ENCODE measurements around the gene SPPL3. TPM values are rescaled to one million over a fixed set of nuclear protein-coding genes. Genes with fewer than 3 reads are reported as not detected.
A peak's percentile ranks its signal among the peaks of the same experiment; 100 is the strongest.

SPPL3 gene
- total RNA-seq, 2 donors from 2014 or later = 13.5 to 16.5 TPM

- Histone ChIP-seq H3K4me3 (no peak overlapping the region), H3K9me3 (no peaks in the 10 kb centered on the region), H3K4me1 (no peaks in the 10 kb centered on the region), H3K27ac (no peak overlapping the region), H3K27me3 (no peaks in the 10 kb centered on the region), H3K36me3 (replicated peaks in 1 of 2; ENCODE audit: insufficient read depth in 1 of 2, low read depth in 2 of 2) (no peaks in the 10 kb centered on the region)
- whole genome bisulfite sequencing, 2 donors = 86 to 93% methylated on average over 7 of the region's 7 CpGs
- DNase-seq (no peak), ATAC-seq (no peak)
- TF ChIP-seq CTCF (IDR thresholded peaks at IDR 0.05) (no peak), POLR2A (IDR thresholded peaks at IDR 0.05) (no peak)
- intact Hi-C loops (cut with DNase I) = no loop called here
Measured at GRCh38 chr12:120748242-120748641, 155.9 kb downstream of the SPPL3 start.

DNA sequence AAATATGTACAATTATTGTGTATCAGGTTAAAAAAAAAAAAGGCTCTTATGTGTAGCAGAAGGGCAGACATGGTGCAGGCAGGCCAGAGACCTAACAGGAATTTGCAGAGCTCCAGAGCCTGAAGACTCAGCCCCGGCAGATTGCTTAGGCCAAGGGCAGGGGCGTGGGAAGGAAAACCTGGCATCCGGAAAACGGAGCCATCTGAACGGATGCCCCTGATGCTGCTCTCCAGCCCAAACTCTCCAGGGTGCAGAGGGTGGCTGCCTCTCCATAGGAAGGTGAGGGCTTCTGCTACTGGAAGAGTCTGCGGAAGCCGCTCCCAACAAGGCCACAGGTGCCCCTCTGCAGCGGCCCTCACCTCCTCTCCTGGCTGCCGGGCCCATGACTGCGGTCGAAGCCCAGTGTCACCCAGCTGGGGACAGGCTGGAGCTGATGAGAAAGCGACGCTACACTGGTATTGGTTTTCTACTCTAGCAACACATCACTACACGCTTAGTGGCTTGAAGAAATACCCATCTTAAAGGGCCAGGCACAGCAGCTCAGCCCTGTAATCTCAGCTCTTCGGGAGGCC lies 159.2 kb downstream of the SPPL3 start:
- DNase-seq = no peak
- WGBS, 2 donors = 80 to 83% methylated on average over 5 to 15 of the region's 15 CpGs
- Histone ChIP-seq H3K9me3 (no peaks in the 10 kb centered on the region), H3K4me1 (peaks cover 10% of the 10 kb centered on the region), H3K36me3 (replicated peaks in 1 of 2; ENCODE audit: insufficient read depth in 1 of 2, low read depth in 2 of 2) (no peaks in the 10 kb centered on the region), H3K27me3 (no peaks in the 10 kb centered on the region), H3K4me3 (no peak overlapping the region), H3K27ac (no peak overlapping the region)
- ATAC-seq = no peak
- intact Hi-C loops (cut with DNase I) = no loop called here
- no peak for TF ChIP-seq CTCF (IDR thresholded peaks at IDR 0.05)
- no peak for TF ChIP-seq POLR2A (IDR thresholded peaks at IDR 0.05)

- intact Hi-C loops (cut with DNase I) = no loop called here
- Histone ChIP-seq H3K9me3 (no peaks in the 10 kb centered on the region), H3K4me1 (peaks cover 10% of the 10 kb centered on the region), H3K36me3 (replicated peaks in 1 of 2; ENCODE audit: insufficient read depth in 1 of 2, low read depth in 2 of 2) (peaks cover 0 to 2% of the 10 kb centered on the region in 2 donors), H3K27ac (peak overlapping the region in 3 of 4 donors; percentile 40 to 46 (median 43)), H3K27me3 (no peaks in the 10 kb centered on the region), H3K4me3 (no peak overlapping the region)
- TF ChIP-seq CTCF (IDR thresholded peaks at IDR 0.05) (no peak), POLR2A (IDR thresholded peaks at IDR 0.05) (no peak)
- WGBS, 2 donors = 51 to 78% methylated on average over 14 to 31 of the region's 33 CpGs
- ATAC-seq (peak; percentile 85), DNase-seq (peak; percentile 70 to 91 (median 88))
Measured at GRCh38 chr12:120741476-120742421, 162.4 kb downstream of the SPPL3 start.

- ATAC-seq (no peak), DNase-seq (no peak)
- H3K9me3 ChIP-seq = no peaks in the 10 kb centered on the region
- H3K36me3 ChIP-seq (replicated peaks in 1 of 2; ENCODE audit: insufficient read depth in 1 of 2, low read depth in 2 of 2) = peaks cover 0 to 2% of the 10 kb centered on the region in 2 donors
- intact Hi-C loops (cut with DNase I) = no loop called here
- no peaks in the 10 kb centered on the region for H3K27me3 ChIP-seq
- WGBS, 2 donors = 95% methylated on average over 14 of the region's 15 CpGs; no CpG with 5 or more reads in 1 of the 2 donors
- TF ChIP-seq POLR2A (IDR thresholded peaks at IDR 0.05) (no peak), CTCF (IDR thresholded peaks at IDR 0.05) (no peak)
- H3K4me1 ChIP-seq = peaks cover 10% of the 10 kb centered on the region
- no peak overlapping the region for H3K27ac ChIP-seq
- H3K4me3 ChIP-seq = no peak overlapping the region
Measured at GRCh38 chr12:120740871-120741270, 163.3 kb downstream of the SPPL3 start.
